ENCODE results near the gene SLC16A12.
"Not testable (repeated sequence)": the region's sequence is repeated elsewhere in the genome, so short reads cannot be mapped to it uniquely, and the experiment has no call there.

The SLC16A12 gene

GRCh38 chr10:89550509-89550908 is 15.1 kb upstream of the SLC16A12 start:
- Histone ChIP-seq H3K4me3 (ENCODE audit: insufficient read depth, low read depth, low read length, poor library complexity, severe bottlenecking) (no peak overlapping the region), H3K36me3 (ENCODE audit: control insufficient read depth, insufficient read depth, low read length) (no peaks in the 10 kb centered on the region), H3K4me1 (ENCODE audit: control insufficient read depth, insufficient read depth, low read length, poor library complexity, severe bottlenecking) (no peaks in the 10 kb centered on the region), H3K9me3 (ENCODE audit: control insufficient read depth, low read length) (no peaks in the 10 kb centered on the region), H3K27ac (ENCODE audit: insufficient read depth, low read length, poor library complexity, severe bottlenecking) (no peak overlapping the region), H3K27me3 (replicated peaks; ENCODE audit: control insufficient read depth, insufficient read depth, low read length, poor library complexity, severe bottlenecking) (no peaks in the 10 kb centered on the region)
- DNase-seq = no peak

DNA sequence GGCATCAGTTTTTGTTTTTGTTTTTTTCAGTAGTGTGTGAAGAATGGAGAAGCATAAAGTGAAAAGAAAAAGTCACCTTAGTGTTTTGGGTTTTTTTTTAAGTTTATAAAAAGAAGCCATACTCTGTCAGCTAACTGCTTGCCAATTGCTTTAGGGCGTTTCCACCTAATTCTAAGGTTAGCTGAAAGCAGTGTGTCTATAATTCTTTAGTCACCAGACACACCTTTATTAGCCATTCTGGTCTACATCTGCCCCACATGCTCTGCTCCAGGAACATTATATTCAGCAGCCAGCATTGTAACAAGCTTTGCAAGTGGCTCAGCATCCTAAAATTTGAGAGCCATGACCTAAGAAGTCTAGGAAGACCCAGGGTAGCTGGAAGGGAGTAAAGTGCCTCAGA is 14.1 kb upstream of the SLC16A12 start:
- Histone ChIP-seq H3K36me3 (ENCODE audit: control insufficient read depth, insufficient read depth, low read length) (no peaks in the 10 kb centered on the region), H3K9me3 (ENCODE audit: control insufficient read depth, low read length) (no peaks in the 10 kb centered on the region), H3K27me3 (replicated peaks; ENCODE audit: control insufficient read depth, insufficient read depth, low read length, poor library complexity, severe bottlenecking) (no peaks in the 10 kb centered on the region), H3K4me3 (ENCODE audit: insufficient read depth, low read depth, low read length, poor library complexity, severe bottlenecking) (no peak overlapping the region), H3K4me1 (ENCODE audit: control insufficient read depth, insufficient read depth, low read length, poor library complexity, severe bottlenecking) (no peaks in the 10 kb centered on the region), H3K27ac (ENCODE audit: insufficient read depth, low read length, poor library complexity, severe bottlenecking) (no peak overlapping the region)
- DNase-seq = no peak

GRCh38 chr10:89548673-89549072 is 13.3 kb upstream of the SLC16A12 start:
- H3K9me3 ChIP-seq (ENCODE audit: control insufficient read depth, low read length) = no peaks in the 10 kb centered on the region
- H3K4me3 ChIP-seq (ENCODE audit: insufficient read depth, low read depth, low read length, poor library complexity, severe bottlenecking) = no peak overlapping the region
- no peaks in the 10 kb centered on the region for H3K27me3 ChIP-seq (replicated peaks; ENCODE audit: control insufficient read depth, insufficient read depth, low read length, poor library complexity, severe bottlenecking)
- no peak for DNase-seq
- H3K36me3 ChIP-seq (ENCODE audit: control insufficient read depth, insufficient read depth, low read length) = no peaks in the 10 kb centered on the region
- no peak overlapping the region for H3K27ac ChIP-seq (ENCODE audit: insufficient read depth, low read length, poor library complexity, severe bottlenecking)
- no peaks in the 10 kb centered on the region for H3K4me1 ChIP-seq (ENCODE audit: control insufficient read depth, insufficient read depth, low read length, poor library complexity, severe bottlenecking)

DNA sequence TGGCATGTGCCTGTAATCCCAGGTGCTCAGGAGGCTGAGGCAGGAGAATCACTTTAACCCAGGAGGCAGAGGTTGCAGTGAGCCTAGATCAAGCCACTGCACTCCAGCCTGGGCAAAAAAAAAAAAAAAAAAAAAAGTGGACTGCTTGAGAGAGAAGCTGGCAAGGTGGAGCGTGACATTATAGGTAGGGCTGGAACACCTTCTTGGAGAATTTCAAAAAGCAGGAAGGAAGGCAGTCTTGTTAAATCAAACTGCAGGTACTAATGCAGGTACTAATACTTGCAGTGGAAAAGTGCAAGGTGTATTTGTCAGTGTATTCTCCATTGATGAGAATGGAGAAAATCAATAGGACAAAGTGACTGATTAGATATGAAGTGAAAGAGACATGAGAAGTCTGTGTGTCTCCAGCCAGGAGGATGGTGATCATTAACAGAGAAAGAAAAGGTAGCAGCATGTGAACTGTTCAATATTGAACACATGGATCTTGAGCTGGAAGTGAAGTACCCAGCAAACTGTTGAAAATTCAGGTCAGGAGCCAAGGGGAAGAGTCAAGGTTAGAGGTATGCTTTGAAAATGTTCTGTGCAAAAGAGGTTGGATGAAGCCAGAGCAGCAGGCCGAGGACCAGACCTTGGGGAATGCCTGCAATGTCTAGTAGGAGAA is 12.6 kb upstream of the SLC16A12 start:
- H3K36me3 ChIP-seq (ENCODE audit: control insufficient read depth, insufficient read depth, low read length) = no peaks in the 10 kb centered on the region
- H3K27ac ChIP-seq (ENCODE audit: insufficient read depth, low read length, poor library complexity, severe bottlenecking) = no peak overlapping the region
- DNase-seq = no peak
- H3K4me3 ChIP-seq (ENCODE audit: insufficient read depth, low read depth, low read length, poor library complexity, severe bottlenecking) = no peak overlapping the region
- no peaks in the 10 kb centered on the region for H3K27me3 ChIP-seq (replicated peaks; ENCODE audit: control insufficient read depth, insufficient read depth, low read length, poor library complexity, severe bottlenecking)
- H3K4me1 ChIP-seq (ENCODE audit: control insufficient read depth, insufficient read depth, low read length, poor library complexity, severe bottlenecking) = no peaks in the 10 kb centered on the region
- no peaks in the 10 kb centered on the region for H3K9me3 ChIP-seq (ENCODE audit: control insufficient read depth, low read length)

DNA sequence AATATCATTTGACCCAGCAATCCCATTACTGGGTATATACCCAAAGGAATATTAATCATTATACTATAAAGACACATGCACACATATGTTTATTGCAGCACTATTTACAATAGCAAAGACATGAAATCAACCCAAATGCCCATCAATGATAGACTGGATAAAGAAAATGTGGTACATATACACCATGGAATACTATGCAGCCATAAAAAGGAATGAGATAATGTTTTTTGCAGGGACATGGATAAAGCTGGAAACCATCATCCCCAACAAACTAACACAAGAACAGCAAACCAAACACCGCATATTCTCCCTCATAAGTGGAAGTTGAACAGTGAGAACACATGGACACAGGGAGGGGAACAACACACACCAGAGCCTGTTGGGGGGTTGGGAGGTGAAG is 11.3 kb upstream of the SLC16A12 start:
- not testable (repeated sequence) for DNase-seq; H3K27me3 ChIP-seq (replicated peaks; ENCODE audit: control insufficient read depth, insufficient read depth, low read length, poor library complexity, severe bottlenecking); H3K27ac ChIP-seq (ENCODE audit: insufficient read depth, low read length, poor library complexity, severe bottlenecking); H3K4me1 ChIP-seq (ENCODE audit: control insufficient read depth, insufficient read depth, low read length, poor library complexity, severe bottlenecking); H3K4me3 ChIP-seq (ENCODE audit: insufficient read depth, low read depth, low read length, poor library complexity, severe bottlenecking); H3K9me3 ChIP-seq (ENCODE audit: control insufficient read depth, low read length); H3K36me3 ChIP-seq (ENCODE audit: control insufficient read depth, insufficient read depth, low read length)

DNA sequence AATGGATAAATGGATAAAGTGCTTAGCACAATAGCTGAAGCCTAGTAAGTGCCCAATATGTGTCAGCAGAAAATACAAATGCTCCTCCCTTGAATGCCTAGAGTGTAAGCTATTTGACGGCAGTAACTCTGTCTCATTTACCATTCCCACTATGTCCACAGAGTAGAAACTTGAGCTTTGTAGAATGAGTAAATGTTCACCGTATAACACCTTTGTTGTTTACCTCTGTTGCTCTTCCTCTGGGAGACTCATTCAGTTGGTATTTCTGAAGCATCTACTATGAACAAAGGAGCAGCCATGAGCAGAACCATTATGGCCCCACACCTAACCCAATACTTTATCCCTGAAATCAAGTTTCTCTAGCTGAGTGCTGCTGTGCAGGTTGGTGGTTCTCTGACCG is 8.4 kb upstream of the SLC16A12 start:
- no peak for DNase-seq
- Histone ChIP-seq H3K36me3 (ENCODE audit: control insufficient read depth, insufficient read depth, low read length) (no peaks in the 10 kb centered on the region), H3K9me3 (ENCODE audit: control insufficient read depth, low read length) (no peaks in the 10 kb centered on the region), H3K4me1 (ENCODE audit: control insufficient read depth, insufficient read depth, low read length, poor library complexity, severe bottlenecking) (no peaks in the 10 kb centered on the region), H3K4me3 (ENCODE audit: insufficient read depth, low read depth, low read length, poor library complexity, severe bottlenecking) (no peak overlapping the region), H3K27ac (ENCODE audit: insufficient read depth, low read length, poor library complexity, severe bottlenecking) (no peak overlapping the region), H3K27me3 (replicated peaks; ENCODE audit: control insufficient read depth, insufficient read depth, low read length, poor library complexity, severe bottlenecking) (no peaks in the 10 kb centered on the region)

DNA sequence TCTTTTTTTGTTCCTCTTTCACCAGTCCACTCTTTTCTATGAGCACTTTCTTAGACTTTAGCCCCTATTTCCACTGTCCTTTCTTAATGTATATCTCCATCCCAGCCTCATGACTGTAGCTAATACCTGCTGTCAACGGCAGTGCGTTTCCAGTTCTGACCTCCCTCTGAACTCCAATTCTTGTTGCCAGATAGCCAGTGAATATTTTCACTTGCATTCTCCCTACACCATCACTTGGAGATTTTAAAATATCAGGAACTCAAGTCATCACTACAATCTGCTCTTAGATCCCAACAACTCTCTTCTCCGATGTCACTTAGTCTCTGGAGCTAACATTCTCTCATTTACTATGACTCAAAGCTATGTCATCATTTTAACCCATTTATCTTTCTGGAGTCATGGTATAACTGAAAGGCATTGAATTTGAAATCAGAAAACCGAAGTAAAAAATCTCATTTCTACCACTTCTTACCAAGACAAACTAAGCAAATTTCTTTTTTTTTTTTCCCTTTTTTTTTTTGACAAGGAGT is 5.1 kb upstream of the SLC16A12 start:
- no peak for DNase-seq
- no peak overlapping the region for H3K4me3 ChIP-seq (ENCODE audit: insufficient read depth, low read depth, low read length, poor library complexity, severe bottlenecking)
- no peaks in the 10 kb centered on the region for H3K9me3 ChIP-seq (ENCODE audit: control insufficient read depth, low read length)
- H3K27me3 ChIP-seq (replicated peaks; ENCODE audit: control insufficient read depth, insufficient read depth, low read length, poor library complexity, severe bottlenecking) = peaks cover 9% of the 10 kb centered on the region
- no peaks in the 10 kb centered on the region for H3K36me3 ChIP-seq (ENCODE audit: control insufficient read depth, insufficient read depth, low read length)
- no peaks in the 10 kb centered on the region for H3K4me1 ChIP-seq (ENCODE audit: control insufficient read depth, insufficient read depth, low read length, poor library complexity, severe bottlenecking)
- H3K27ac ChIP-seq (ENCODE audit: insufficient read depth, low read length, poor library complexity, severe bottlenecking) = no peak overlapping the region

GRCh38 chr10:89537364-89537763 is 2.0 kb upstream of the SLC16A12 start:
- Histone ChIP-seq H3K4me3 (ENCODE audit: insufficient read depth, low read depth, low read length, poor library complexity, severe bottlenecking) (no peak overlapping the region), H3K27me3 (replicated peaks; ENCODE audit: control insufficient read depth, insufficient read depth, low read length, poor library complexity, severe bottlenecking) (peaks cover 15% of the 10 kb centered on the region), H3K36me3 (ENCODE audit: control insufficient read depth, insufficient read depth, low read length) (no peaks in the 10 kb centered on the region), H3K9me3 (ENCODE audit: control insufficient read depth, low read length) (no peaks in the 10 kb centered on the region), H3K4me1 (ENCODE audit: control insufficient read depth, insufficient read depth, low read length, poor library complexity, severe bottlenecking) (no peaks in the 10 kb centered on the region), H3K27ac (ENCODE audit: insufficient read depth, low read length, poor library complexity, severe bottlenecking) (no peak overlapping the region)
- DNase-seq = no peak

DNA sequence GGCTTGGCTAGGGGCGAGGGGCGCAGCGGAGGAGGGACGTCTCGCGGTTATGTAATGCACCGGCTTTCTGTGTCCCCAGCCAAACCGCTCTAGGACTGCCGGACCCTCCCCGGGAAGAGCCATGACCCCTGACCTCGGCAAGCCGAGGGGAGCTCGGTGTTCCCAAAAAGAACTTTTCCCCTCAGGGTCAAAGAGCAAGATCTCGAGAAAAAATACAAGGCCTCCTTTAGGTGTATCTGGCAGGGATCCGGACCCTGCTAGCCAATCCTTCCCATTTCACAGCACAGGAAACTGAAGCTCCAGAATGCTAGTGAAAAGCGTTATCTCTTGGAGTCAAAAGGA is 590 bp upstream of the SLC16A12 start:
- H3K4me3 ChIP-seq (ENCODE audit: insufficient read depth, low read depth, low read length, poor library complexity, severe bottlenecking) = no peak overlapping the region
- no peaks in the 10 kb centered on the region for H3K36me3 ChIP-seq (ENCODE audit: control insufficient read depth, insufficient read depth, low read length)
- peaks cover 15% of the 10 kb centered on the region for H3K27me3 ChIP-seq (replicated peaks; ENCODE audit: control insufficient read depth, insufficient read depth, low read length, poor library complexity, severe bottlenecking)
- H3K4me1 ChIP-seq (ENCODE audit: control insufficient read depth, insufficient read depth, low read length, poor library complexity, severe bottlenecking) = no peaks in the 10 kb centered on the region
- H3K9me3 ChIP-seq (ENCODE audit: control insufficient read depth, low read length) = no peaks in the 10 kb centered on the region
- no peak for DNase-seq
- no peak overlapping the region for H3K27ac ChIP-seq (ENCODE audit: insufficient read depth, low read length, poor library complexity, severe bottlenecking)

DNA sequence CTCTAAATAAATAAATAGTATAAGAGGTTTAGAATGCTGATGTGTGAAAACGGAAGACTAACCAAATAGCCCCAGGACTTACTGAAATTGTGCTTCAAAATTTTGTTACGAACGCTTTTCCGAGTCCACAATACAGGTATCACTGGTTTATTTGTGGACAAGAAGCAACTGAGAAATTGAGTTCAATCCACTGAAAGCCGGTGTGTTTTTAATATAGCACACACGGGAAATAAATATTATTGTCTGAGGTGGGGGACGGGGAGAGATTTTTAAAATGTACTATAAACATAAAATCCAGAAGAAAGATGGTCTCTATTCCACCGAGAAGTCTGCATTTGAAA is 598 bp downstream of the SLC16A12 start:
- no peak for DNase-seq
- Histone ChIP-seq H3K4me1 (ENCODE audit: control insufficient read depth, insufficient read depth, low read length, poor library complexity, severe bottlenecking) (no peaks in the 10 kb centered on the region), H3K27me3 (replicated peaks; ENCODE audit: control insufficient read depth, insufficient read depth, low read length, poor library complexity, severe bottlenecking) (peaks cover 15% of the 10 kb centered on the region), H3K27ac (ENCODE audit: insufficient read depth, low read length, poor library complexity, severe bottlenecking) (no peak overlapping the region), H3K9me3 (ENCODE audit: control insufficient read depth, low read length) (no peaks in the 10 kb centered on the region), H3K36me3 (ENCODE audit: control insufficient read depth, insufficient read depth, low read length) (no peaks in the 10 kb centered on the region), H3K4me3 (ENCODE audit: insufficient read depth, low read depth, low read length, poor library complexity, severe bottlenecking) (no peak overlapping the region)
